HUES6 (cell line): Measurements from ENCODE around the gene PTPRE.

Experiments used
- H3K27ac ChIP-seq: 2 replicates; pipeline ENCODE4 v1.7.0; 2013; ENCODE audit warnings: low read depth, mild to moderate bottlenecking, low read length, inconsistent platforms
- H3K27me3 ChIP-seq: 2 replicates; pipeline ENCODE4 v1.6.1; 2013; ENCODE audit warnings: low read length; ENCODE audit not compliant: control insufficient read depth, insufficient read depth
- H3K36me3 ChIP-seq: 2 replicates; pipeline ENCODE4 v1.6.1; 2013; ENCODE audit warnings: low read length; ENCODE audit not compliant: control insufficient read depth, insufficient read depth
- H3K4me1 ChIP-seq: 2 replicates; pipeline ENCODE4 v1.6.1; 2013; ENCODE audit warnings: low read length; ENCODE audit not compliant: control insufficient read depth, insufficient read depth
- H3K4me3 ChIP-seq: 2 replicates; pipeline ENCODE4 v1.5.1; 2013; ENCODE audit warnings: low read depth, low read length
- H3K9ac ChIP-seq: one replicate; pipeline ENCODE4 v1.6.1; 2013; ENCODE audit warnings: mild to moderate bottlenecking, low read length
- H3K9me3 ChIP-seq: 2 replicates; pipeline ENCODE4 v1.6.1; 2013; ENCODE audit warnings: low read depth, low read length; ENCODE audit not compliant: control insufficient read depth, insufficient read depth

The PTPRE gene

DNA sequence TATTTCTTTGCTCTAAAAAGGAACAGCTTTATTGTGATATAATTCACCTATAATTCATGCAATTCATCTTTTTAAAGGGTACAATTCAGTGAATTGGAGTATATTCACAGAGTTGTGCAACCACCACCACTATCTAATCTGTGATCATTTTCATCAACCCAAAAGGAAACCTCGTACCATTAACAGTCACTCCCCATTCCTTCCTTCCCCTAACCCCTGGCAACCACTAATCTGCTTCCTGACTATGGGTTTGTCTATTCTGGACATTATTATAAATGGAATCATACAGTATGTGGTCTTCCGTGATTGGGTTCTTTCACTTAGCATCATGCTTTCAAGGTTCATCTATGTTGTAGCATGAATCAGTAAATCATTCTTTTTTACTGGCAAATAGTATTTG is 167.0 kb downstream of the PTPRE start:
- no peaks in the 10 kb centered on the region for H3K4me1 ChIP-seq
- no peak overlapping the region for H3K27ac ChIP-seq
- H3K4me3 ChIP-seq = no peak overlapping the region
- H3K9ac ChIP-seq = no peak overlapping the region
- H3K27me3 ChIP-seq = peaks cover 10% of the 10 kb centered on the region
- H3K9me3 ChIP-seq = no peaks in the 10 kb centered on the region
- H3K36me3 ChIP-seq = no peaks in the 10 kb centered on the region

DNA sequence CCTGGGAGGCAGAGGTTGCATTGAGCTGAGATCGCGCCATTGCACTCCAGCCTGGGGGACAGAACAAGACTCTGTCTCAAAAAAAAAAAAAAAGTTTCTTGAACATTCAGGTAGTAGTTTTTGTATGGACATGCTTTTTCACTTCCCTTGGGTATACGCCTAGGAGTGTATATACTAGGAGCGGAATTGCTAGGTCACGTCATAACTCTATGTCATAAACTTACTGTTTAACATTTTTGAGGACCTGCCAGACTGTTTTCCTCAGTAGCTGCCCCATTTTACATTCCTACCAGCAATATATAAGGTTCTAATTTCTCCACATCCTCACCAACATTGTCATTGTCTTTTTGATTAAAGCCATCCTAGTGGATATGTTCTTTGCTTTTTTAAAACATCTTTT is 167.7 kb downstream of the PTPRE start:
- Histone ChIP-seq H3K4me1 (no peaks in the 10 kb centered on the region), H3K9ac (no peak overlapping the region), H3K9me3 (no peaks in the 10 kb centered on the region), H3K27ac (no peak overlapping the region), H3K36me3 (no peaks in the 10 kb centered on the region), H3K4me3 (no peak overlapping the region), H3K27me3 (peaks cover 10% of the 10 kb centered on the region)

GRCh38 chr10:128077155-128077875 is 170.4 kb downstream of the PTPRE start:
- Histone ChIP-seq H3K9me3 (no peaks in the 10 kb centered on the region), H3K9ac (no peak overlapping the region), H3K4me3 (no peak overlapping the region), H3K4me1 (no peaks in the 10 kb centered on the region), H3K36me3 (no peaks in the 10 kb centered on the region), H3K27me3 (no peaks in the 10 kb centered on the region), H3K27ac (no peak overlapping the region)

- Histone ChIP-seq H3K9me3 (no peaks in the 10 kb centered on the region), H3K4me1 (no peaks in the 10 kb centered on the region), H3K9ac (no peak overlapping the region), H3K27ac (no peak overlapping the region), H3K27me3 (no peaks in the 10 kb centered on the region), H3K4me3 (no peak overlapping the region), H3K36me3 (no peaks in the 10 kb centered on the region)
These were observed 171.4 kb downstream of the PTPRE start for GRCh38 chr10:128078136-128078969.

- H3K27me3 ChIP-seq = no peaks in the 10 kb centered on the region
- H3K9me3 ChIP-seq = no peaks in the 10 kb centered on the region
- H3K27ac ChIP-seq = no peak overlapping the region
- no peak overlapping the region for H3K9ac ChIP-seq
- no peak overlapping the region for H3K4me3 ChIP-seq
- H3K36me3 ChIP-seq = no peaks in the 10 kb centered on the region
- H3K4me1 ChIP-seq = peaks cover 6% of the 10 kb centered on the region; the same call in 1 of the 2 replicates
These were observed 173.3 kb downstream of the PTPRE start for GRCh38 chr10:128080231-128080630.

GRCh38 chr10:128080641-128081040 is 173.7 kb downstream of the PTPRE start:
- no peaks in the 10 kb centered on the region for H3K27me3 ChIP-seq
- no peak overlapping the region for H3K4me3 ChIP-seq
- H3K9ac ChIP-seq = no peak overlapping the region

DNA sequence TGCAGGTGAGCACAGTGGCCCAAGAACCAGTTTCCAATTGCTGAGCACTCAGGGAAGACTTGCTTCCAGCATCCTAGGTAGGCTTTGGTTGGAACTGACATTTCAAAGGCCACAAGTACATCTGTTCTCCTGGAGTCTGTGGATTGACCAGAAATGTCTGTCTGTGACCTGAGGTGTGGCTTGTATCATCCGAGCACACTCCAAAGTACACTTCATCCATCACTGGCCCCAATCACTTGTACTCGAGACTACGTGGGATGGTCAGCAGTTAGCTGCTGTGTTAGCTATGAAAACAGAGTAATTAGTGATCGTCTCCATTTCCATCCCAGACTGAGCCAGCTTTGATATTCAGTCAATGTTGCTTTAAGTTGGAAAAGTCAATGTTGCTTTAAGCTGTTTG is 174.3 kb downstream of the PTPRE start:
- Histone ChIP-seq H3K9ac (no peak overlapping the region), H3K27me3 (no peaks in the 10 kb centered on the region), H3K27ac (no peak overlapping the region), H3K4me1 (peaks cover 15% of the 10 kb centered on the region; the same call in 1 of the 2 replicates), H3K9me3 (no peaks in the 10 kb centered on the region), H3K36me3 (no peaks in the 10 kb centered on the region), H3K4me3 (no peak overlapping the region)

More at GRCh38 chr10:128080641-128081040, 173.7 kb downstream of the PTPRE start:
- H3K9me3 ChIP-seq = no peaks in the 10 kb centered on the region
- H3K4me1 ChIP-seq = peaks cover 10% of the 10 kb centered on the region; the same call in 1 of the 2 replicates
- H3K36me3 ChIP-seq = no peaks in the 10 kb centered on the region
- no peak overlapping the region for H3K27ac ChIP-seq

DNA sequence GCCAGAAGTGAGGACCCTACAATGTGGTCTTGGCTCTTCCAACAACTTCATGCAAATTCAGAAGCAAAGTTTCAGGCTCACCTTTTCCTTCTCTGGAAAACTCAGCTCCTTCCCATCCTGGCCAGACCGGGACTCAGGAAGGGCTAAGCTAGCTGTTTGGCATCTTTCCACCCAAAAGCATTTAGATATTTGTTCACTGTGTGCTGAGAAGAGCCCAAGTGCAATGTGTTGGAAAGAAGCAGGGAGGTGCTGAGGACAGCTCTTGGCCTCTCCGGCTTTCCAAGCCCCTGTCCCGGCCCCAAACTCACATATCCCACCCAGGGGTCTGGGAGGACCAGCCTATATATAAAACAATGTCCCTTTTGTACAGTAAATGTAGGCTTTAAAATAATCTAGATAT is 174.8 kb downstream of the PTPRE start:
- Histone ChIP-seq H3K9ac (no peak overlapping the region), H3K27ac (no peak overlapping the region), H3K27me3 (no peaks in the 10 kb centered on the region), H3K9me3 (no peaks in the 10 kb centered on the region), H3K36me3 (no peaks in the 10 kb centered on the region), H3K4me3 (no peak overlapping the region), H3K4me1 (peaks cover 19% of the 10 kb centered on the region)

GRCh38 chr10:128083191-128083895 is 176.4 kb downstream of the PTPRE start:
- no peaks in the 10 kb centered on the region for H3K36me3 ChIP-seq
- H3K4me1 ChIP-seq = peaks cover 21% of the 10 kb centered on the region
- no peak overlapping the region for H3K4me3 ChIP-seq
- no peak overlapping the region for H3K9ac ChIP-seq
- no peak overlapping the region for H3K27ac ChIP-seq
- no peaks in the 10 kb centered on the region for H3K27me3 ChIP-seq
- H3K9me3 ChIP-seq = no peaks in the 10 kb centered on the region

DNA sequence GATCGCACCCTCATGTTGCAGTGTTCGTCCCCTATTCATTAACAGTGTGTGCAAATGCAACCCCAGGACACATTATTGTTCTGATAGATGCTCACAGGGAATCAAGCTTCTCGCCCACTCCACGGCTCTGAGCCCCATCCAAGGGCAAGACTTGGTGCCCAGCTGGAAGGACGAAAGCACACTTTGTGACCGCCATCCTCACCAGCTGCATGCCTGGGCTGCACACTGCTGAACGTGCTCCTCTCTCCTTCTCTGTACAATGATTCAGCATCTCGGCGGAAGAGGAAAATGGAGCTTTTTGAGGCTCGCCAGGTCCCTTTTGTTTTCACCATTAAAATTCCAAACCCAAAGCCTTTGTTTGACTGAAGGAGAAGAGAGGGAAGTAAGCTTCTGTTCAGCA is 177.5 kb downstream of the PTPRE start:
- H3K27ac ChIP-seq = no peak overlapping the region
- no peaks in the 10 kb centered on the region for H3K9me3 ChIP-seq

GRCh38 chr10:128084991-128085390 is 178.1 kb downstream of the PTPRE start:
- H3K27me3 ChIP-seq = no peaks in the 10 kb centered on the region
- no peak overlapping the region for H3K9ac ChIP-seq
- H3K4me3 ChIP-seq = no peak overlapping the region
- no peaks in the 10 kb centered on the region for H3K9me3 ChIP-seq
- H3K4me1 ChIP-seq = peaks cover 21% of the 10 kb centered on the region
- no peak overlapping the region for H3K27ac ChIP-seq
- no peaks in the 10 kb centered on the region for H3K36me3 ChIP-seq

More for the DNA sequence above, 177.5 kb downstream of the PTPRE start:
- peaks cover 21% of the 10 kb centered on the region for H3K4me1 ChIP-seq
- no peaks in the 10 kb centered on the region for H3K27me3 ChIP-seq
- H3K9ac ChIP-seq = no peak overlapping the region
- H3K4me3 ChIP-seq = no peak overlapping the region
- no peaks in the 10 kb centered on the region for H3K36me3 ChIP-seq
